GM23338 (cell line): Measurements from ENCODE around the gene NUDT9. TPM values are rescaled to one million over a fixed set of nuclear protein-coding genes. Genes with fewer than 3 reads are reported as not detected.

Source experiments
- ATAC-seq: fragments of 200-7000 bp; cut with Tn5 transposase; 3 replicates; pipeline ENCODE4 v1.9.1; 2020
- DNase-seq: peaks from one replicate; pipeline ENCODE4 v3.0.0-alpha.2; 2015; ENCODE audit warnings: low spot score
- H2AFZ ChIP-seq: fragments of 200-600 bp; sonication (generic); 2 replicates; pipeline ENCODE4 v1.8.0; 2016; ENCODE audit warnings: antibody characterized with exemption, mild to moderate bottlenecking, moderate library complexity
- H3F3A ChIP-seq: fragments of 200-600 bp; sonication (generic); replicated peaks from 2 replicates; pipeline ENCODE4 v1.8.0; 2017; ENCODE audit warnings: antibody characterized with exemption, mixed run types, low read depth
- H3K27ac ChIP-seq: fragments of 200-600 bp; sonication (generic); 2 replicates; pipeline ENCODE4 v1.6.1; 2016; ENCODE audit warnings: low read depth
- H3K27me3 ChIP-seq: fragments of 200-600 bp; sonication (generic); 2 replicates; pipeline ENCODE4 v1.8.0; 2016; ENCODE audit warnings: mild to moderate bottlenecking, mixed run types, moderate library complexity; ENCODE audit not compliant: insufficient read depth
- H3K36me3 ChIP-seq: fragments of 200-600 bp; sonication (generic); 2 replicates; pipeline ENCODE4 v1.8.0; 2016; ENCODE audit warnings: mild to moderate bottlenecking; ENCODE audit not compliant: insufficient read depth
- H3K4me1 ChIP-seq: fragments of 200-600 bp; sonication (generic); 2 replicates; pipeline ENCODE4 v1.8.0; 2016; ENCODE audit warnings: mild to moderate bottlenecking, moderate library complexity; ENCODE audit not compliant: insufficient read depth
- H3K4me2 ChIP-seq: fragments of 200-600 bp; sonication (generic); 2 replicates; pipeline ENCODE4 v1.7.1; 2017; ENCODE audit warnings: mixed run types
- H3K4me3 ChIP-seq: fragments of 200-600 bp; sonication (generic); 2 replicates; pipeline ENCODE4 v1.6.1; 2016; ENCODE audit warnings: mixed run types
- H3K79me2 ChIP-seq: fragments of 200-600 bp; sonication (generic); replicated peaks from 2 replicates; pipeline ENCODE4 v1.8.0; 2017; ENCODE audit warnings: mild to moderate bottlenecking; ENCODE audit not compliant: insufficient read depth
- H3K9me2 ChIP-seq: fragments of 200-600 bp; sonication (generic); 2 replicates; pipeline ENCODE4 v1.8.0; 2017; ENCODE audit not compliant: insufficient read depth
- H4K20me1 ChIP-seq: fragments of 200-600 bp; sonication (generic); replicated peaks from 2 replicates; pipeline ENCODE4 v1.8.0; 2017; ENCODE audit warnings: mild to moderate bottlenecking; ENCODE audit not compliant: insufficient read depth
- H3K27ac Mint-ChIP-seq: 2 replicates; pipeline ENCODE4 v1.8.0; 2020; ENCODE audit warnings: inconsistent platforms, mild to moderate bottlenecking, moderate library complexity, mixed read lengths
- H3K27me3 Mint-ChIP-seq: 3 replicates; pipeline ENCODE4 v1.8.0; 2022; ENCODE audit warnings: low read depth, mild to moderate bottlenecking, moderate library complexity, mixed read lengths, inconsistent platforms; ENCODE audit not compliant: insufficient read depth, poor library complexity
- H3K36me3 Mint-ChIP-seq: 3 replicates; pipeline ENCODE4 v1.8.0; 2021; ENCODE audit warnings: low read depth, mild to moderate bottlenecking, inconsistent platforms, moderate library complexity, mixed read lengths
- H3K4me1 Mint-ChIP-seq: 3 replicates; pipeline ENCODE4 v1.8.0; 2020; ENCODE audit warnings: mild to moderate bottlenecking, inconsistent platforms, mixed read lengths
- H3K4me3 Mint-ChIP-seq: 3 replicates; pipeline ENCODE4 v1.8.0; 2021; ENCODE audit warnings: moderate library complexity, mild to moderate bottlenecking, inconsistent platforms, mixed read lengths
- H3K9me3 Mint-ChIP-seq: 3 replicates; pipeline ENCODE4 v1.8.0; 2020; ENCODE audit warnings: moderate library complexity, mild to moderate bottlenecking, inconsistent platforms, mixed read lengths
- JUNB ChIP-seq: IDR thresholded peaks from one replicate; pipeline ENCODE4 v1.6.1; 2016; ENCODE audit warnings: antibody characterized with exemption; ENCODE audit not compliant: unreplicated experiment
- NANOG ChIP-seq: IDR thresholded peaks from 2 replicates; pipeline ENCODE4 v1.6.1; 2016; ENCODE audit warnings: antibody characterized with exemption, borderline replicate concordance
- STAT1 ChIP-seq: IDR thresholded peaks from one replicate; pipeline ENCODE4 v1.6.1; 2016; ENCODE audit warnings: antibody characterized with exemption; ENCODE audit not compliant: unreplicated experiment
- ZNF331 ChIP-seq: fragments of 250-450 bp; sonication (Bioruptor Pico); IDR thresholded peaks from 2 replicates; pipeline ENCODE4 v1.5.0; 2020; ENCODE audit warnings: low read depth, mild to moderate bottlenecking, moderate library complexity
- polyA plus RNA-seq: library from polyadenylated mRNA; unstranded; fragments of >200 nt; fragmentation: Nextera tagmentation; extraction: Ambion mirVana; gene quantifications from 2 replicates; pipeline ENCODE4 v1.2.1, GENCODE V29; 2016
- total RNA-seq: library from RNA; depleted of rRNA; stranded (reverse); fragments of >200 nt; shearing (Covaris generic); gene quantifications from 2 replicates; pipeline ENCODE4 v1.2.3, GENCODE V29; 2014
- TF ChIP-seq, protein P1 (sequence below): IDR thresholded peaks from 2 replicates; pipeline ENCODE4 v1.6.1; 2016; ENCODE audit warnings: antibody characterized with exemption
- TF ChIP-seq, protein P2 (sequence below), 2 experiments: fragments of 200-600 bp in 1 of 2; sonication (generic) in 1 of 2; conservative IDR thresholded peaks; 2 replicates each; pipeline versions ENCODE4 v1.5.1 to v1.6.1; 2016 to 2017; ENCODE audit warnings: antibody characterized with exemption in 2 of 2, low read depth in 2 of 2, mild to moderate bottlenecking in 2 of 2, moderate library complexity in 1 of 2
- TF ChIP-seq, protein P3 (sequence below): IDR thresholded peaks from one replicate; pipeline ENCODE4 v1.6.1; 2018; ENCODE audit warnings: antibody characterized with exemption; ENCODE audit not compliant: unreplicated experiment

The NUDT9 gene
- total and polyA plus RNA-seq, 2 experiments from 2014 or later: 22.9 to 43.4 TPM

DNA sequence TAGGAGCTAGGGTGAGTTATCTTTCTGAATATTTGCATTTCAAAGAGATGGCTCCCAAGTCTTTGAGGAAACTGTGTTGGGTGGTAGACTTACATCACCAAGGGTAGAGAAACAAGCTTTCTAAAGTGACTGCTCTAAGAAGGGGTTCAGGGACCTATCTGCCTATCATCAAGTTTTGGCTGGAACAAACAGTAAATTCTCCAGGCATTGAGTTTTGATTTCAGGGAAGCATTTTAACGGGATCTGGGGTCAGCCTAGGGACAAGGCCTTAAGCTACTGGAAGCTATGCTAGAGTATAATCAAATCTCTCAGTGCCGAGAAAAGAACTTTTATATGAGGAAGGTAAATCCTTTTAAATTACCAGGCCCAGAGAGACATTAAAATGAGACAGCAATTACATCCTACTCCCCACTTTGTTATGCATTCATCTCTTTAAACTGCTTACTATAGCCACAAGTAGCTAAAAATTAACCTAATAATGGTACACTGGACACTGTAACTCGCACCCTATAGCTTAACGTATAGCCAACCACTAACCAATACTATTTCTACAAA is 2.0 kb upstream of the NUDT9 start:
- Histone ChIP-seq H3K27ac (no peak overlapping the region), H4K20me1 (no peaks in the 10 kb centered on the region), H3K4me2 (no peak overlapping the region), H2AFZ (no peak overlapping the region), H3K4me1 (peaks cover 24% of the 10 kb centered on the region), H3K79me2 (peaks cover 26% of the 10 kb centered on the region), H3K9me2 (0 out of 2 replicates have a peak, but pooled peaks cover 6% of the 10 kb centered on the region), H3K4me3 (no peak overlapping the region), H3F3A (0 out of 2 replicates have a peak, but pooled peaks cover 3% of the 10 kb centered on the region), H3K27me3 (no peaks in the 10 kb centered on the region), H3K36me3 (no peaks in the 10 kb centered on the region)
- Mint-ChIP-seq H3K4me1 (peaks cover 32% of the 10 kb centered on the region), H3K9me3 (peaks cover 16% of the 10 kb centered on the region), H3K36me3 (peaks cover 5% of the 10 kb centered on the region; the same call in 2 of the 3 replicates), H3K27ac (no peak overlapping the region), H3K4me3 (no peak overlapping the region; the same call in 2 of the 3 replicates), H3K27me3 (peaks cover 4% of the 10 kb centered on the region)
- ATAC-seq (no peak), DNase-seq (no peak)
- TF ChIP-seq, protein P1, sequence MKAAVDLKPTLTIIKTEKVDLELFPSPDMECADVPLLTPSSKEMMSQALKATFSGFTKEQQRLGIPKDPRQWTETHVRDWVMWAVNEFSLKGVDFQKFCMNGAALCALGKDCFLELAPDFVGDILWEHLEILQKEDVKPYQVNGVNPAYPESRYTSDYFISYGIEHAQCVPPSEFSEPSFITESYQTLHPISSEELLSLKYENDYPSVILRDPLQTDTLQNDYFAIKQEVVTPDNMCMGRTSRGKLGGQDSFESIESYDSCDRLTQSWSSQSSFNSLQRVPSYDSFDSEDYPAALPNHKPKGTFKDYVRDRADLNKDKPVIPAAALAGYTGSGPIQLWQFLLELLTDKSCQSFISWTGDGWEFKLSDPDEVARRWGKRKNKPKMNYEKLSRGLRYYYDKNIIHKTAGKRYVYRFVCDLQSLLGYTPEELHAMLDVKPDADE: no peak
- no peak for TF ChIP-seq NANOG
- TF ChIP-seq, protein P2, sequence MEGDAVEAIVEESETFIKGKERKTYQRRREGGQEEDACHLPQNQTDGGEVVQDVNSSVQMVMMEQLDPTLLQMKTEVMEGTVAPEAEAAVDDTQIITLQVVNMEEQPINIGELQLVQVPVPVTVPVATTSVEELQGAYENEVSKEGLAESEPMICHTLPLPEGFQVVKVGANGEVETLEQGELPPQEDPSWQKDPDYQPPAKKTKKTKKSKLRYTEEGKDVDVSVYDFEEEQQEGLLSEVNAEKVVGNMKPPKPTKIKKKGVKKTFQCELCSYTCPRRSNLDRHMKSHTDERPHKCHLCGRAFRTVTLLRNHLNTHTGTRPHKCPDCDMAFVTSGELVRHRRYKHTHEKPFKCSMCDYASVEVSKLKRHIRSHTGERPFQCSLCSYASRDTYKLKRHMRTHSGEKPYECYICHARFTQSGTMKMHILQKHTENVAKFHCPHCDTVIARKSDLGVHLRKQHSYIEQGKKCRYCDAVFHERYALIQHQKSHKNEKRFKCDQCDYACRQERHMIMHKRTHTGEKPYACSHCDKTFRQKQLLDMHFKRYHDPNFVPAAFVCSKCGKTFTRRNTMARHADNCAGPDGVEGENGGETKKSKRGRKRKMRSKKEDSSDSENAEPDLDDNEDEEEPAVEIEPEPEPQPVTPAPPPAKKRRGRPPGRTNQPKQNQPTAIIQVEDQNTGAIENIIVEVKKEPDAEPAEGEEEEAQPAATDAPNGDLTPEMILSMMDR (conservative IDR thresholded peaks at IDR 0.05; ENCODE audit: low read depth in 2 of 2): no peak
- TF ChIP-seq STAT1: no peak
- TF ChIP-seq, protein P3, sequence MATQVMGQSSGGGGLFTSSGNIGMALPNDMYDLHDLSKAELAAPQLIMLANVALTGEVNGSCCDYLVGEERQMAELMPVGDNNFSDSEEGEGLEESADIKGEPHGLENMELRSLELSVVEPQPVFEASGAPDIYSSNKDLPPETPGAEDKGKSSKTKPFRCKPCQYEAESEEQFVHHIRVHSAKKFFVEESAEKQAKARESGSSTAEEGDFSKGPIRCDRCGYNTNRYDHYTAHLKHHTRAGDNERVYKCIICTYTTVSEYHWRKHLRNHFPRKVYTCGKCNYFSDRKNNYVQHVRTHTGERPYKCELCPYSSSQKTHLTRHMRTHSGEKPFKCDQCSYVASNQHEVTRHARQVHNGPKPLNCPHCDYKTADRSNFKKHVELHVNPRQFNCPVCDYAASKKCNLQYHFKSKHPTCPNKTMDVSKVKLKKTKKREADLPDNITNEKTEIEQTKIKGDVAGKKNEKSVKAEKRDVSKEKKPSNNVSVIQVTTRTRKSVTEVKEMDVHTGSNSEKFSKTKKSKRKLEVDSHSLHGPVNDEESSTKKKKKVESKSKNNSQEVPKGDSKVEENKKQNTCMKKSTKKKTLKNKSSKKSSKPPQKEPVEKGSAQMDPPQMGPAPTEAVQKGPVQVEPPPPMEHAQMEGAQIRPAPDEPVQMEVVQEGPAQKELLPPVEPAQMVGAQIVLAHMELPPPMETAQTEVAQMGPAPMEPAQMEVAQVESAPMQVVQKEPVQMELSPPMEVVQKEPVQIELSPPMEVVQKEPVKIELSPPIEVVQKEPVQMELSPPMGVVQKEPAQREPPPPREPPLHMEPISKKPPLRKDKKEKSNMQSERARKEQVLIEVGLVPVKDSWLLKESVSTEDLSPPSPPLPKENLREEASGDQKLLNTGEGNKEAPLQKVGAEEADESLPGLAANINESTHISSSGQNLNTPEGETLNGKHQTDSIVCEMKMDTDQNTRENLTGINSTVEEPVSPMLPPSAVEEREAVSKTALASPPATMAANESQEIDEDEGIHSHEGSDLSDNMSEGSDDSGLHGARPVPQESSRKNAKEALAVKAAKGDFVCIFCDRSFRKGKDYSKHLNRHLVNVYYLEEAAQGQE: no peak
- TF ChIP-seq JUNB: no peak
- no peak for TF ChIP-seq ZNF331
